ENCODE results near the gene NR5A1. TPM values are rescaled to one million over a fixed set of nuclear protein-coding genes. Genes with fewer than 3 reads are reported as not detected.

NR5A1 gene
- total and polyA plus RNA-seq, 2 of the 13 experiments (the other 11 are each of a cell fraction or from before 2014, with no cell fraction given): 28.9 to 44.7 TPM

GRCh38 chr9:124520206-124520596, 13.0 kb upstream of the NR5A1 start (continued):
- TF ChIP-seq, protein P1, sequence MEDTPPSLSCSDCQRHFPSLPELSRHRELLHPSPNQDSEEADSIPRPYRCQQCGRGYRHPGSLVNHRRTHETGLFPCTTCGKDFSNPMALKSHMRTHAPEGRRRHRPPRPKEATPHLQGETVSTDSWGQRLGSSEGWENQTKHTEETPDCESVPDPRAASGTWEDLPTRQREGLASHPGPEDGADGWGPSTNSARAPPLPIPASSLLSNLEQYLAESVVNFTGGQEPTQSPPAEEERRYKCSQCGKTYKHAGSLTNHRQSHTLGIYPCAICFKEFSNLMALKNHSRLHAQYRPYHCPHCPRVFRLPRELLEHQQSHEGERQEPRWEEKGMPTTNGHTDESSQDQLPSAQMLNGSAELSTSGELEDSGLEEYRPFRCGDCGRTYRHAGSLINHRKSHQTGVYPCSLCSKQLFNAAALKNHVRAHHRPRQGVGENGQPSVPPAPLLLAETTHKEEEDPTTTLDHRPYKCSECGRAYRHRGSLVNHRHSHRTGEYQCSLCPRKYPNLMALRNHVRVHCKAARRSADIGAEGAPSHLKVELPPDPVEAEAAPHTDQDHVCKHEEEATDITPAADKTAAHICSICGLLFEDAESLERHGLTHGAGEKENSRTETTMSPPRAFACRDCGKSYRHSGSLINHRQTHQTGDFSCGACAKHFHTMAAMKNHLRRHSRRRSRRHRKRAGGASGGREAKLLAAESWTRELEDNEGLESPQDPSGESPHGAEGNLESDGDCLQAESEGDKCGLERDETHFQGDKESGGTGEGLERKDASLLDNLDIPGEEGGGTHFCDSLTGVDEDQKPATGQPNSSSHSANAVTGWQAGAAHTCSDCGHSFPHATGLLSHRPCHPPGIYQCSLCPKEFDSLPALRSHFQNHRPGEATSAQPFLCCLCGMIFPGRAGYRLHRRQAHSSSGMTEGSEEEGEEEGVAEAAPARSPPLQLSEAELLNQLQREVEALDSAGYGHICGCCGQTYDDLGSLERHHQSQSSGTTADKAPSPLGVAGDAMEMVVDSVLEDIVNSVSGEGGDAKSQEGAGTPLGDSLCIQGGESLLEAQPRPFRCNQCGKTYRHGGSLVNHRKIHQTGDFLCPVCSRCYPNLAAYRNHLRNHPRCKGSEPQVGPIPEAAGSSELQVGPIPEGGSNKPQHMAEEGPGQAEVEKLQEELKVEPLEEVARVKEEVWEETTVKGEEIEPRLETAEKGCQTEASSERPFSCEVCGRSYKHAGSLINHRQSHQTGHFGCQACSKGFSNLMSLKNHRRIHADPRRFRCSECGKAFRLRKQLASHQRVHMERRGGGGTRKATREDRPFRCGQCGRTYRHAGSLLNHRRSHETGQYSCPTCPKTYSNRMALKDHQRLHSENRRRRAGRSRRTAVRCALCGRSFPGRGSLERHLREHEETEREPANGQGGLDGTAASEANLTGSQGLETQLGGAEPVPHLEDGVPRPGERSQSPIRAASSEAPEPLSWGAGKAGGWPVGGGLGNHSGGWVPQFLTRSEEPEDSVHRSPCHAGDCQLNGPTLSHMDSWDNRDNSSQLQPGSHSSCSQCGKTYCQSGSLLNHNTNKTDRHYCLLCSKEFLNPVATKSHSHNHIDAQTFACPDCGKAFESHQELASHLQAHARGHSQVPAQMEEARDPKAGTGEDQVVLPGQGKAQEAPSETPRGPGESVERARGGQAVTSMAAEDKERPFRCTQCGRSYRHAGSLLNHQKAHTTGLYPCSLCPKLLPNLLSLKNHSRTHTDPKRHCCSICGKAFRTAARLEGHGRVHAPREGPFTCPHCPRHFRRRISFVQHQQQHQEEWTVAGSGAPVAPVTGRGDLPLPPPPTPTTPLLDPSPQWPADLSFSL (CRISPR knock-in tag; IDR thresholded peaks at IDR 0.05): peak; percentile 39; the same call in 1 of the 2 replicates
- TF ChIP-seq, protein P2, sequence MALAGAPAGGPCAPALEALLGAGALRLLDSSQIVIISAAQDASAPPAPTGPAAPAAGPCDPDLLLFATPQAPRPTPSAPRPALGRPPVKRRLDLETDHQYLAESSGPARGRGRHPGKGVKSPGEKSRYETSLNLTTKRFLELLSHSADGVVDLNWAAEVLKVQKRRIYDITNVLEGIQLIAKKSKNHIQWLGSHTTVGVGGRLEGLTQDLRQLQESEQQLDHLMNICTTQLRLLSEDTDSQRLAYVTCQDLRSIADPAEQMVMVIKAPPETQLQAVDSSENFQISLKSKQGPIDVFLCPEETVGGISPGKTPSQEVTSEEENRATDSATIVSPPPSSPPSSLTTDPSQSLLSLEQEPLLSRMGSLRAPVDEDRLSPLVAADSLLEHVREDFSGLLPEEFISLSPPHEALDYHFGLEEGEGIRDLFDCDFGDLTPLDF (CRISPR knock-in tag; IDR thresholded peaks at IDR 0.05): no peak
- TF ChIP-seq ZNF878 (CRISPR knock-in tag; IDR thresholded peaks at IDR 0.05) (peak; percentile 59; the same call in 1 of the 2 replicates), HNF4G (IDR thresholded peaks at IDR 0.05; ENCODE audit: borderline replicate concordance, low read depth, low read length) (peak; percentile 51), HNF4G (CRISPR knock-in tag; IDR thresholded peaks at IDR 0.05; ENCODE audit: borderline replicate concordance, low read depth) (no peak; the same call in 1 of the 2 replicates), NCOA2 (CRISPR knock-in tag; IDR thresholded peaks at IDR 0.05) (peak; percentile 55), DMAP1 (CRISPR knock-in tag; IDR thresholded peaks at IDR 0.05) (0 out of 2 replicates have a peak, but pooled peaks have one; percentile 63), EP300 (IDR thresholded peaks at IDR 0.05; ENCODE audit: low read depth in 2 of 2, low read length in 2 of 2) (peak; percentile 36 to 60; a peak in 2 of 4 replicates), EP300 (CRISPR knock-in tag; IDR thresholded peaks at IDR 0.05; ENCODE audit: borderline replicate concordance) (no peak; the same call in 1 of the 2 replicates), GFI1 (CRISPR knock-in tag; IDR thresholded peaks at IDR 0.05; ENCODE audit: borderline replicate concordance) (0 out of 2 replicates have a peak, but pooled peaks have one; percentile 14), ZNF605 (CRISPR knock-in tag; IDR thresholded peaks at IDR 0.05) (0 out of 2 replicates have a peak, but pooled peaks have one; percentile 48), ATF3 (CRISPR knock-in tag; IDR thresholded peaks at IDR 0.05) (0 out of 2 replicates have a peak, but pooled peaks have one; percentile 23), ZNF335 (CRISPR knock-in tag; IDR thresholded peaks at IDR 0.05) (0 out of 2 replicates have a peak, but pooled peaks have one; percentile 39), IRF1 (CRISPR knock-in tag; IDR thresholded peaks at IDR 0.05; ENCODE audit: low read depth) (no peak), MBD4 (IDR thresholded peaks at IDR 0.05; ENCODE audit: borderline replicate concordance, low read length) (0 out of 2 replicates have a peak, but pooled peaks have one; percentile 63), CSRNP1 (CRISPR knock-in tag; IDR thresholded peaks at IDR 0.05) (peak; percentile 42; the same call in 1 of the 2 replicates), LCORL (IDR thresholded peaks at IDR 0.05) (no peak), LCORL (CRISPR knock-in tag; IDR thresholded peaks at IDR 0.05) (peak; percentile 35; the same call in 1 of the 2 replicates), ZNF792 (CRISPR knock-in tag; IDR thresholded peaks at IDR 0.05) (peak; percentile 62; the same call in 1 of the 2 replicates), SALL1 (CRISPR knock-in tag; IDR thresholded peaks at IDR 0.05) (peak; percentile 73), ZZZ3 (CRISPR knock-in tag; IDR thresholded peaks at IDR 0.05; ENCODE audit: borderline replicate concordance) (no peak)
